Activated CD8-positive, alpha-beta memory T cell treated with anti-CD3 and anti-CD28 coated beads, Interleukin-2, amount 10 ng/mL, durations not matched to agents 7 days and 5 days (primary cell): Measurements from ENCODE around the gene CACNA1C. TPM values are rescaled to one million over a fixed set of nuclear protein-coding genes. Genes with fewer than 3 reads are reported as not detected.

ENCODE experiments used
- ATAC-seq: fragments of 150-1000 bp; cut with Tn5 transposase; one replicate; pipeline ENCODE4 v1.10.0; 2021; ENCODE audit warnings: moderate library complexity
- CTCF ChIA-PET: fragments of 350-600 bp; sonication (Branson Sonifier 250); formaldehyde crosslinking; loops from one replicate; lab custom pipeline; 2021; ENCODE audit warnings: antibody characterized with exemption; lab: Charles Lee
- DNase-seq: peaks from one replicate; pipeline ENCODE4 v3.0.0-alpha.2; 2020
- H3K27ac Mint-ChIP-seq: one replicate; pipeline ENCODE4 v1.8.0; 2021; ENCODE audit warnings: mild to moderate bottlenecking, mixed read lengths
- H3K27me3 Mint-ChIP-seq: one replicate; pipeline ENCODE4 v1.8.0; 2021; ENCODE audit warnings: mixed read lengths
- H3K36me3 Mint-ChIP-seq: one replicate; pipeline ENCODE4 v1.8.0; 2021; ENCODE audit warnings: mild to moderate bottlenecking, mixed read lengths
- H3K4me1 Mint-ChIP-seq: one replicate; pipeline ENCODE4 v1.8.0; 2021; ENCODE audit warnings: mixed read lengths
- H3K4me3 Mint-ChIP-seq: one replicate; pipeline ENCODE4 v1.8.0; 2021; ENCODE audit warnings: mild to moderate bottlenecking, moderate library complexity, mixed read lengths
- H3K9me3 Mint-ChIP-seq: one replicate; pipeline ENCODE4 v1.8.0; 2022; ENCODE audit warnings: low read depth, mixed read lengths
- total RNA-seq, 2 experiments: library from RNA; stranded (reverse); gene quantifications; one replicate each; pipeline ENCODE4 v1.2.3, GENCODE V29; 2021

CACNA1C gene
- total RNA-seq, 2 experiments from 2014 or later: 0.14 to 0.26 TPM

GRCh38 chr12:2336409-2336829, 283.6 kb downstream of the CACNA1C start:
- no peaks in the 10 kb centered on the region for H3K36me3 Mint-ChIP-seq
- CTCF ChIA-PET: no interaction called here
- DNase-seq (no peak), ATAC-seq (no peak)
- H3K27me3 Mint-ChIP-seq: peaks cover 14% of the 10 kb centered on the region
- no peak overlapping the region for H3K4me3 Mint-ChIP-seq
- H3K27ac Mint-ChIP-seq: no peak overlapping the region
- H3K9me3 Mint-ChIP-seq: no peaks in the 10 kb centered on the region
- H3K4me1 Mint-ChIP-seq: no peaks in the 10 kb centered on the region

DNA sequence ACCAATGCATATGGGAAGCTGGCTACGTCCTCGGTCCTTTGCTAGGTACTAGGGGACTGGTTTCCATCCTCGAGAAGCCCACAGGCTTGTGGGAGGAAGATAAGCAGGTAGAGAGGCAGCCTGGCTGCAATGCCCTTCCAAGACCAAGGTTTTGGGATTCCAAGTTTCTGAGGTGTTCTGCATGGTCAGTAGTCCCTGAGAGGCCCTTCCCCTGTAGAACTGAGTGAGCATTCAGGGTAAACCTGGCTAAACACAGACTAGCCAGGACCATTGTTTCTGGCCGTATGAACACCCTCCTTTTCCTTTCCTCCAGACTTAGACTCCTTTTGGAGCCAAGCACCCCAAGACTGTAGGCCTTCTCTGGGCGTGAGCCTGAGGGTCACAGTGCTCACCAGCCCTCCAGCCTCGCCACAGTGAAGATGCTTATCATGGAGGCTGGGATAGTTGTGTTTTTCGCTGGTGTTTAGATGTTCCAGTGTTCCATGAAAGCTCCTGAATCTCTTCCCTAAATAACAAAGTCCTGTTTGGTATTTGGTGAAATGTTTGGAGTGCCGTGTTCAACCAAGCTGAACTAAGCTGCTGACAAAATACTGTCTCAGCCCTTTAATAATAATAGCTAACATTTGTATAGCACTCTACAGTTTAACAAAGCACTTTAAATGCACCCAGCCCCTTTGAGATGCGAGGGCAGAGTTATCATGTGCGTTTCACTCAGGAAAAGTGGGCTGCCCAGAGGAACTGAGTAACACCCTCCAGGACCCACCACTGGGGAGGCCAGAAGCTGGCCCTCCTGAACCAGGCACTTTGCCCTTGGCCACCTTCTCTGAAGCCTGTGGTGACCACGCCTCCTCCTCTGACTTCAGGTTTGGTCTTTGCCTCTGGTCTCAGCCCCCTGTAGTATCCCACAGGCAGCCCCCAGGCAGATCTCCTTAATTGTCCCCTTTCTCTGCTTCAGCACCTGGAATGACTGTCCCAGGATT, 284.5 kb downstream of the CACNA1C start:
- no peak for DNase-seq
- CTCF ChIA-PET: no interaction called here
- H3K27ac Mint-ChIP-seq: no peak overlapping the region
- H3K4me1 Mint-ChIP-seq: no peaks in the 10 kb centered on the region
- peaks cover 13% of the 10 kb centered on the region for H3K27me3 Mint-ChIP-seq
- no peak overlapping the region for H3K4me3 Mint-ChIP-seq
- no peak for ATAC-seq
- H3K9me3 Mint-ChIP-seq: no peaks in the 10 kb centered on the region
- H3K36me3 Mint-ChIP-seq: no peaks in the 10 kb centered on the region

DNA sequence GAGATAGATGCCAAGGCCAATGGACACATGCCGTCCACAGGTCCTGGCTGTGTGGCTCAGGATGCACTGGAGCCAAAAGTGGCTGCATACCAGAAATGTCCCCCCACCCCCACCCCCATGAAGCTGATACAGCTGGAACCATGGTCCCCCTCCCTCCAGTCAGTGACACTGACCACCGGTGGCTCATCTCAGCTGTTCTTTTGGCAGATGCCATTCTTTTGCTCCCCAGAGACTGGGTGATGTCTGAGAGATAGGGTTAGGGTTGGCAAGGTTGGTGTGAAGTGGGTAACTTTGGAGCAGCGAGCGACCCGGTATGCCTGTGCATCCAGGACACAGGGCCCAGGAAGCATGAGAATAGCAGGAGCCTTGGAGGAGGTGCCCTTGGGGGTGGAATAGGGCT, 285.6 kb downstream of the CACNA1C start:
- H3K9me3 Mint-ChIP-seq: no peaks in the 10 kb centered on the region
- H3K4me1 Mint-ChIP-seq: no peaks in the 10 kb centered on the region
- no peak for DNase-seq
- no peak overlapping the region for H3K4me3 Mint-ChIP-seq
- CTCF ChIA-PET: no interaction called here
- no peak overlapping the region for H3K27ac Mint-ChIP-seq
- ATAC-seq: no peak
- H3K27me3 Mint-ChIP-seq: peaks cover 16% of the 10 kb centered on the region
- no peaks in the 10 kb centered on the region for H3K36me3 Mint-ChIP-seq

- H3K4me1 Mint-ChIP-seq: no peaks in the 10 kb centered on the region
- no peak overlapping the region for H3K4me3 Mint-ChIP-seq
- no peaks in the 10 kb centered on the region for H3K9me3 Mint-ChIP-seq
- DNase-seq (no peak), ATAC-seq (no peak)
- CTCF ChIA-PET: no interaction called here
- peaks cover 23% of the 10 kb centered on the region for H3K27me3 Mint-ChIP-seq
- no peaks in the 10 kb centered on the region for H3K36me3 Mint-ChIP-seq
- no peak overlapping the region for H3K27ac Mint-ChIP-seq
Measured at GRCh38 chr12:2338991-2339431, 286.2 kb downstream of the CACNA1C start.

DNA sequence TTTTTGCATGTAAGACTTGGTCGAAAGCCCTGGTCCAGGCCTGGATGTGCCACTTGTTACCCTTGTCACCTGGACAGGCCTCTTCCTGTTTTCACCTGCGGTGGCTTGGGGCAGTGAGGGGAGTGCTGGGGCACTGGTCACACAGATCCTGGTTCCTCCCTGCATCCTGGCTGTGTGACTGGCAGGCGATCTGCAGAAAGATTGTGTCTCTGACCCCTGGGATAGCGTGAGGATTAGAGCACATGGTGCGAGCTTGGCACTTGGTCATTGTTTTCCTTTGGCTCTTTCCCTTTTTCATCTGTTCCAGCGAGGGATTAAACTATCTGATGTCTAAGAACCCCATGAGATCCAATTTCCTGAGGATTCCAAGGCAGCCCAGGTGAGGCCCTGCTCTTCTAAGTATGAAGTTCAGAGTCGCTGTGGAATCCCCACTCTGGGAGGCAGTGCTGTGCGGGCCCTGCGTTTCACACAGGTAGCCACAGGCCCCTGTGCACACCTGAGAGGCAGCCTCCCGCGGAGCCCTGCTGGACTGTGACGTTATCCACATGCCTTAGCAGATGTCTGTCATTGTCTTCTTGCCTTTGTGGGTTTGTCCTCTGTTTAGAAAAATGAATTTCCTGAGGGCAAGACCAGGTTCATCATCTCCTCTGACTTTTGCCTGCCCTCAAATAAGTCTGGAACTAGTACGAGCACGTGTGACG, 288.4 kb downstream of the CACNA1C start:
- CTCF ChIA-PET: no interaction called here
- H3K27ac Mint-ChIP-seq: no peak overlapping the region
- H3K36me3 Mint-ChIP-seq: no peaks in the 10 kb centered on the region
- peaks cover 35% of the 10 kb centered on the region for H3K27me3 Mint-ChIP-seq
- H3K4me1 Mint-ChIP-seq: no peaks in the 10 kb centered on the region
- H3K9me3 Mint-ChIP-seq: no peaks in the 10 kb centered on the region
- H3K4me3 Mint-ChIP-seq: no peak overlapping the region
- no peak for DNase-seq
- ATAC-seq: no peak

- Mint-ChIP-seq H3K27me3 (peaks cover 35% of the 10 kb centered on the region), H3K9me3 (no peaks in the 10 kb centered on the region), H3K4me3 (no peak overlapping the region), H3K36me3 (no peaks in the 10 kb centered on the region), H3K27ac (no peak overlapping the region), H3K4me1 (no peaks in the 10 kb centered on the region)
- DNase-seq (no peak), ATAC-seq (no peak)
- CTCF ChIA-PET: no interaction called here
Measured at GRCh38 chr12:2341871-2342270, 289.1 kb downstream of the CACNA1C start.

- no peak for ATAC-seq
- CTCF ChIA-PET: no interaction called here
Measured at GRCh38 chr12:2343681-2344080, 290.9 kb downstream of the CACNA1C start.

DNA sequence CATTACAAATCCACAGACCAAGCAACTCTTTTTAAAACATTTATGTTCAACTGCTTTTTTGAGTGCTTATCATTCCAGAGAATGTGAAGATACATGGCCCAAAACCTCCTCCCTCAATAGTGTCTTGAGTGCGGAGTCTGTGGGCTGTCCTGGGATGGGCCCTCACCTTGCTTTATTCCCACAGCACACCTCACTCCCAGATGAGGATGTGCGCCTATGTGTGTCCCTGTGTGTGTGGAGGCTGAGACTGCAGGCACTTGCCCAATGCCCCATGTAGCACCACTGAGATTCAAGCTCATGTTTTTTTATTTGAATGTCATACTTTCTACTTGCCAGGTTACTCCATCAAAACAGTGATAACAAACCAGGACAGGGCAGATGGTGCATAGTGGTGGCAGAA, 291.7 kb downstream of the CACNA1C start:
- ATAC-seq: no peak
- H3K9me3 Mint-ChIP-seq: no peaks in the 10 kb centered on the region
- peaks cover 36% of the 10 kb centered on the region for H3K27me3 Mint-ChIP-seq
- DNase-seq: no peak
- CTCF ChIA-PET: interaction anchor here (0.7 kb wide), 1 partner anchor 238 kb away, joined by 3 read pairs; no protein-coding TSS in a partner anchor
- no peaks in the 10 kb centered on the region for H3K4me1 Mint-ChIP-seq
- H3K36me3 Mint-ChIP-seq: no peaks in the 10 kb centered on the region
- no peak overlapping the region for H3K4me3 Mint-ChIP-seq
- no peak overlapping the region for H3K27ac Mint-ChIP-seq

More at GRCh38 chr12:2343681-2344080, 290.9 kb downstream of the CACNA1C start:
- H3K36me3 Mint-ChIP-seq: no peaks in the 10 kb centered on the region
- H3K4me1 Mint-ChIP-seq: no peaks in the 10 kb centered on the region
- no peak overlapping the region for H3K4me3 Mint-ChIP-seq
- no peaks in the 10 kb centered on the region for H3K9me3 Mint-ChIP-seq
- DNase-seq: no peak
- H3K27me3 Mint-ChIP-seq: peaks cover 36% of the 10 kb centered on the region
- H3K27ac Mint-ChIP-seq: no peak overlapping the region

DNA sequence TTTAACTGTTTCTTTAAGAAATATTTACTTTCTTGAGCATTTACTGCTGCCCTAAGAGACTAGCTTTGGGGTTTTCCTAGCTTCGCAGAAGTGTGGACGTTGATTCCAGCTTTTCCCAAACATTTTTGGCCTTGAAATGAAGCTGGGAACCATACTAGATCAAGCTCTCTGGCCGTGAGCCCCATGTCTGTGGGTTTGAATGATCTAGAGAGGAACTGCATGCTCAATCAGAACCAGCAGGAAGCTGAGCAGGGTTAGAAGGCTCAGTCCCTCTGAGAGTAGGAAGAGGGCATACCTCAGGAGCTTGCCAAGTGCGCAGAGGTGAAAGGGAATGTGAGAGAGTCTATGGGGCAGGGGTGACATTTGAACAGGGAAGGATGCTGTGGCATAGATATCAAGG, 292.1 kb downstream of the CACNA1C start:
- Mint-ChIP-seq H3K9me3 (no peaks in the 10 kb centered on the region), H3K27ac (no peak overlapping the region), H3K27me3 (peaks cover 36% of the 10 kb centered on the region), H3K4me1 (no peaks in the 10 kb centered on the region), H3K36me3 (no peaks in the 10 kb centered on the region), H3K4me3 (no peak overlapping the region)
- CTCF ChIA-PET: interaction anchor here (0.7 kb wide), 1 partner anchor 238 kb away, joined by 3 read pairs; no protein-coding TSS in a partner anchor
- no peak for ATAC-seq
- DNase-seq: no peak

GRCh38 chr12:2345902-2346301, 293.1 kb downstream of the CACNA1C start:
- Mint-ChIP-seq H3K27ac (no peak overlapping the region), H3K4me1 (no peaks in the 10 kb centered on the region), H3K9me3 (no peaks in the 10 kb centered on the region), H3K4me3 (no peak overlapping the region), H3K27me3 (peaks cover 36% of the 10 kb centered on the region), H3K36me3 (no peaks in the 10 kb centered on the region)
- no peak for ATAC-seq
- DNase-seq: no peak
- CTCF ChIA-PET: no interaction called here

- Mint-ChIP-seq H3K4me1 (no peaks in the 10 kb centered on the region), H3K9me3 (no peaks in the 10 kb centered on the region), H3K4me3 (no peak overlapping the region), H3K27ac (no peak overlapping the region), H3K27me3 (peaks cover 36% of the 10 kb centered on the region), H3K36me3 (no peaks in the 10 kb centered on the region)
- DNase-seq (no peak), ATAC-seq (no peak)
- CTCF ChIA-PET: no interaction called here
Measured at GRCh38 chr12:2346416-2346815, 293.6 kb downstream of the CACNA1C start.

DNA sequence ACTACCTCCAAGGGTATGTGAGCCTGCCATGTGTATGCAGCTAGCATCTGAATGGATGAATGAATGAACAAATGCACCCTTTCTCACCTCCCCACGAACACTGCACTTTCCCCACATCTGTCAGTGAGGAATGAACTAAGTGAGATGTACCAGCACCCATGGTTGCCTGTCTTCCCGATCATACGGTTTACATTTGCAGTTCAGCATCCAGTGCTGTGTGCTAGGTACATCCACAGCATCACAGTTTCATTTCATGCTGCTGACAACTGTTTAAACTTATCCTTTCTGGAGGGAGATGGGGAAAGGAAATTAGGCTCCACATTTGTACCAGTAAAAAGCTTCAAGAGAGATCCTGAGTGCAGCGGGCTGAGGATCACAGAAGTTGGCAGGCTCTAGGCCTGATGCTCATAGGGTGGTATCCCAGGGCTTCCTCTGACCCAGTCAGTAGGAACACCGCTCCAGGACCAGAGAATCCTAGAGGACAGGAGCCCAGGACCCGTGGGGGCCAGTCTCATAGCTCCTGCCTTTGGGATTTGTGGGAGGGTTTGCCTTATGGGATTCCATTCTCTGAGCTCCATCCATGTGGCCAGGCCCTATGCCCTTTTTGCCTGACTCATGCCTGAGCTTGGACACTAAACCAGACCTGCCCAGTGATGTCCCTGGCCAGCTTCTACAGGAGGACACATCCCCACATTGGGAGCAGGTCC, 294.5 kb downstream of the CACNA1C start:
- no peaks in the 10 kb centered on the region for H3K36me3 Mint-ChIP-seq
- no peaks in the 10 kb centered on the region for H3K4me1 Mint-ChIP-seq
- no peak overlapping the region for H3K4me3 Mint-ChIP-seq
- no peak overlapping the region for H3K27ac Mint-ChIP-seq
- DNase-seq: no peak
- H3K27me3 Mint-ChIP-seq: peaks cover 40% of the 10 kb centered on the region
- H3K9me3 Mint-ChIP-seq: no peaks in the 10 kb centered on the region
- no peak for ATAC-seq
- CTCF ChIA-PET: no interaction called here

- Mint-ChIP-seq H3K27ac (no peak overlapping the region), H3K27me3 (peaks cover 42% of the 10 kb centered on the region), H3K9me3 (no peaks in the 10 kb centered on the region), H3K36me3 (no peaks in the 10 kb centered on the region), H3K4me3 (no peak overlapping the region), H3K4me1 (no peaks in the 10 kb centered on the region)
- ATAC-seq (no peak), DNase-seq (no peak)
- CTCF ChIA-PET: no interaction called here
Measured at GRCh38 chr12:2347844-2348481, 295.2 kb downstream of the CACNA1C start.
